PC-9 (cell line): ENCODE measurements around the gene MCTP2. TPM values are rescaled to one million over a fixed set of nuclear protein-coding genes. Genes with fewer than 3 reads are reported as not detected.

Experiments
- Bru-seq: library from RNA; stranded (reverse); fragments of 400-500 nt; gene quantifications from one replicate; lab custom pipeline; 2021; lab: Mats Ljungman, UMichigan
- BruChase-seq, 2 experiments: library from RNA; stranded (reverse); fragments of 400-500 nt; gene quantifications; one replicate each; lab custom pipeline; 2021; lab: Mats Ljungman, UMichigan
- BruUV-seq: library from RNA; stranded (reverse); fragments of 400-500 nt; replicated peaks from 2 replicates; lab custom pipeline; 2021; lab: Mats Ljungman, UMichigan
- CTCF ChIA-PET: fragments of 300-600 bp; sonication (Branson Sonifier 250); formaldehyde crosslinking; loops from one replicate; lab custom pipeline; 2022; ENCODE audit warnings: antibody characterized with exemption; lab: Charles Lee
- POLR2A ChIA-PET: fragments of 300-600 bp; sonication (Branson Sonifier 250); formaldehyde crosslinking; loops from one replicate; lab custom pipeline; 2022; ENCODE audit warnings: antibody characterized with exemption; ENCODE audit not compliant: unreplicated experiment; lab: Charles Lee
- DNase-seq, 2 experiments: peaks; one replicate each; pipeline versions ENCODE4 v3.0.0 to v3.0.0-alpha.2; 2015 to 2022; ENCODE audit warnings: mixed read lengths in 1 of 2
- H2AFZ ChIP-seq: fragments of 200-600 bp; sonication (generic); 2 replicates; pipeline ENCODE4 v1.8.1; 2017; ENCODE audit warnings: antibody characterized with exemption
- H3F3A ChIP-seq: fragments of 200-600 bp; sonication (generic); 2 replicates; pipeline ENCODE4 v1.8.1; 2017; ENCODE audit warnings: antibody characterized with exemption, mild to moderate bottlenecking, low read depth; ENCODE audit not compliant: insufficient read depth
- H3K27ac ChIP-seq: fragments of 200-600 bp; sonication (generic); 2 replicates; pipeline ENCODE4 v1.6.1; 2016; ENCODE audit warnings: mixed run types
- H3K27me3 ChIP-seq: fragments of 200-600 bp; sonication (generic); 2 replicates; pipeline ENCODE4 v1.6.1; 2016; ENCODE audit warnings: low read depth, mixed run types; ENCODE audit not compliant: insufficient read depth
- H3K36me3 ChIP-seq: fragments of 200-600 bp; sonication (generic); 2 replicates; pipeline ENCODE4 v1.6.1; 2016; ENCODE audit warnings: low read depth, mixed run types
- H3K4me1 ChIP-seq: fragments of 200-600 bp; sonication (generic); replicated peaks from 2 replicates; pipeline ENCODE4 v1.6.1; 2016; ENCODE audit warnings: mixed run types; ENCODE audit not compliant: insufficient read depth
- H3K4me2 ChIP-seq: fragments of 200-600 bp; sonication (generic); 2 replicates; pipeline ENCODE4 v1.6.1; 2017; ENCODE audit warnings: mixed run types
- H3K4me3 ChIP-seq: fragments of 200-600 bp; sonication (generic); 2 replicates; pipeline ENCODE4 v1.6.1; 2016; ENCODE audit warnings: mixed run types
- H3K79me2 ChIP-seq: fragments of 200-600 bp; sonication (generic); 2 replicates; pipeline ENCODE4 v1.6.1; 2017; ENCODE audit warnings: low read depth, mixed run types
- H3K9me2 ChIP-seq: fragments of 200-600 bp; sonication (generic); 2 replicates; pipeline ENCODE4 v1.8.1; 2017; ENCODE audit warnings: mild to moderate bottlenecking; ENCODE audit not compliant: insufficient read depth
- H3K9me3 ChIP-seq: fragments of 200-600 bp; sonication (generic); 2 replicates; pipeline ENCODE4 v1.8.1; 2016; ENCODE audit warnings: low read depth; ENCODE audit not compliant: insufficient read depth
- H4K20me1 ChIP-seq: fragments of 200-600 bp; sonication (generic); 2 replicates; pipeline ENCODE4 v1.8.1; 2017; ENCODE audit not compliant: insufficient read depth
- EZH2 ChIP-seq: fragments of 200-600 bp; sonication (generic); IDR thresholded peaks from 2 replicates; pipeline ENCODE4 v1.8.0; 2017; ENCODE audit warnings: antibody characterized with exemption, low read depth
- intact Hi-C: fragments of 100-400 bp; cut with micrococcal nuclease; formaldehyde crosslinking; loops from one replicate; pipeline ENCODE4 v1.10.0; 2022; ENCODE audit not compliant: unreplicated experiment
- long read RNA-seq: library from polyadenylated mRNA; stranded (forward); transcript quantifications from one replicate; pipeline ENCODE4 v2.0.0, GENCODE V29; 2022
- total RNA-seq: library from RNA; stranded (reverse); gene quantifications from 2 replicates; pipeline ENCODE4 v1.2.3, GENCODE V29; 2021
- TF ChIP-seq, protein P1 (sequence below): fragments of 200-600 bp; sonication (generic); conservative IDR thresholded peaks from 2 replicates; pipeline ENCODE4 v1.6.1; 2017; ENCODE audit warnings: mixed run types, antibody characterized with exemption, mild to moderate bottlenecking, moderate library complexity

The MCTP2 gene
- total RNA-seq: 4.1 and 5.7 TPM in 2 replicates
- Bru-seq, nascent RNA: percentile 48 among the genes with signal in this experiment
- percentile 43 among the genes with signal in this experiment for BruChase-seq, experiment 1, labeled RNA remaining after a 2-hour chase
- percentile 34 among the genes with signal in this experiment for BruChase-seq, experiment 2, labeled RNA remaining after a 6-hour chase
- long read RNA-seq, partial matches to known transcripts: 0 of 1 reads
- long read RNA-seq, other reads (novel, unspliced or antisense): 1 of 1 reads

DNA sequence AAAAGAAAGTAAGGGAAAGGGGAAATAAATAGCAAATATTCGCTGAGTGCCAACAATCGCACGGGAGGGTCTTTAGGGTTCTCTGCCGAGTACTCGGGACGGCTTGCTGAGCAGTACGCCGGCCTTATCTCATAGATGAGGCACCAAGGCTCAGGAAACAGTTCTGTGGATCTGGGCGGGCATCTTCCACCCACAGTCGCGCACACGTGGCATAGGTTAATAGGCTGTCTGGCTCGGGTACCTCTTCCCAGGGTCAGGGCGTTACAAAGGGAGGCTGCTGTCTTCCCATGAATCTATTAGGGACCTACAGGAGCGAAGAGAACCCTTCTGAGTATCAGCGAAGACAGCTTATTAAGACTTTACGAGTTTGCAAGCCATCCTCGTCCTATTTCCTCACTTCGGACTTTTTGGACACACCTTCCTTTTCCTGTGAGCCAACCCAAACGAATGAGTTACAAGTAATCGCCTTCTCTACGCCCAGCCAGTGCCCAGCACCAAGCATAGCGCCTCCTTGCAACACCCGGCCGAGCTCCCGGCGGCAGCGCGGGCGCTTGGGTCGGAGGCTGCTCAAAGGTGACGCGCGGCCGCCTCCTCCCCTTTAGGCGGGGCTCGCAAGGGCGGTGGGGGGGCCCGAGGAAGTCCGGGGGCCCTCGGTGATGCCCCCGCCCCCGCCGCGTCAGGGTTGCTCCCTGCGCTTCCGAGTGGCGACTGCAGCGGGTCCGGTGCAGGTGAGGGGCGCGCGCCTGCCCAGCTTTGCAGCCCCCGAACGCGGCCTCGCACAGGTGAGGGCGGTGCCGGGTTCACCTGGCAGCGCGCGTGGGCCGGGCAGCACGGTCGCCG, at the start of gene MCTP2:
Gene MCTP2 (plus strand): TSS at position 679 of the 840 bp plus-strand sequence. CDS start 66,705 bp downstream, outside the sequence.
- H3K27ac ChIP-seq: peak within 1 kb of the TSS; percentile 91
- H3K4me1 ChIP-seq: peaks cover 18% of the 10 kb centered on the region
- H3K4me3 ChIP-seq: peak within 1 kb of the TSS; percentile 71
- H2AFZ ChIP-seq: peak within 1 kb of the TSS; percentile 93
- no peaks in the 10 kb centered on the region for H3K9me2 ChIP-seq
- ChIA-PET CTCF (interaction anchor here (1.2 kb wide), 1 partner anchor 92 kb away, joined by 3 read pairs; no protein-coding TSS in a partner anchor), POLR2A (no interaction called here)
- intact Hi-C loops: no loop called here
- no peaks in the 10 kb centered on the region for H4K20me1 ChIP-seq
- no peaks in the 10 kb centered on the region for H3K79me2 ChIP-seq
- H3K27me3 ChIP-seq: no peaks in the 10 kb centered on the region
- BruUV-seq: TSS peak; percentile 86
- TF ChIP-seq EZH2: no peak
- TF ChIP-seq, protein P1, sequence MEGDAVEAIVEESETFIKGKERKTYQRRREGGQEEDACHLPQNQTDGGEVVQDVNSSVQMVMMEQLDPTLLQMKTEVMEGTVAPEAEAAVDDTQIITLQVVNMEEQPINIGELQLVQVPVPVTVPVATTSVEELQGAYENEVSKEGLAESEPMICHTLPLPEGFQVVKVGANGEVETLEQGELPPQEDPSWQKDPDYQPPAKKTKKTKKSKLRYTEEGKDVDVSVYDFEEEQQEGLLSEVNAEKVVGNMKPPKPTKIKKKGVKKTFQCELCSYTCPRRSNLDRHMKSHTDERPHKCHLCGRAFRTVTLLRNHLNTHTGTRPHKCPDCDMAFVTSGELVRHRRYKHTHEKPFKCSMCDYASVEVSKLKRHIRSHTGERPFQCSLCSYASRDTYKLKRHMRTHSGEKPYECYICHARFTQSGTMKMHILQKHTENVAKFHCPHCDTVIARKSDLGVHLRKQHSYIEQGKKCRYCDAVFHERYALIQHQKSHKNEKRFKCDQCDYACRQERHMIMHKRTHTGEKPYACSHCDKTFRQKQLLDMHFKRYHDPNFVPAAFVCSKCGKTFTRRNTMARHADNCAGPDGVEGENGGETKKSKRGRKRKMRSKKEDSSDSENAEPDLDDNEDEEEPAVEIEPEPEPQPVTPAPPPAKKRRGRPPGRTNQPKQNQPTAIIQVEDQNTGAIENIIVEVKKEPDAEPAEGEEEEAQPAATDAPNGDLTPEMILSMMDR: no peak; the same call in 1 of the 2 replicates
- no peaks in the 10 kb centered on the region for H3K36me3 ChIP-seq
- peaks cover 13% of the 10 kb centered on the region; the same call in 1 of the 2 replicates for H3F3A ChIP-seq
- peak within 1 kb of the TSS; percentile 94 for H3K4me2 ChIP-seq
- no peaks in the 10 kb centered on the region for H3K9me3 ChIP-seq
- DNase-seq: peak; percentile 81 to 88

DNA sequence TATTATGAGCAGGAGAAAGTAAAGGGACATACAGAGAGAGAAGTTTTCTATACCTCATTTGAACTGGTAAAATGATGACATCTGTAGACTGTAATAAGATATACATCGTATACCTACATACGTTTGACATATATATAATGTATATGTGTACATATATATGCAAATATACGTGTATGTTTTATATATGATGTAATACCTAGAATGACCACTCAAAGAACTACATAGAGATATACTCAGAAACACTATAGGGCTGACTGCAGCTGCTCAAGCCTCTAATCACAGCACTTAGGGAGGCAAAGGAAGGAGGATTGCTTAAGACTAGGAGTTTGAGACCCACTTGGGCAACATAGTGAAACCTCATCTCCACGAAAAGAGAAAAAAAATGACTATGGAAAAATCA, 48.5 kb upstream of the MCTP2 start:
- no peaks in the 10 kb centered on the region for H3F3A ChIP-seq
- no peaks in the 10 kb centered on the region for H3K4me1 ChIP-seq
- H2AFZ ChIP-seq: no peak overlapping the region
- no peaks in the 10 kb centered on the region for H3K36me3 ChIP-seq
- H3K9me2 ChIP-seq: peaks cover 3% of the 10 kb centered on the region; the same call in 1 of the 2 replicates
- intact Hi-C loops: no loop called here
- peaks cover under 1% of the 10 kb centered on the region; the same call in 1 of the 2 replicates for H3K27me3 ChIP-seq
- H4K20me1 ChIP-seq: no peaks in the 10 kb centered on the region
- BruUV-seq: no TSS peak
- H3K9me3 ChIP-seq: no peaks in the 10 kb centered on the region
- H3K4me3 ChIP-seq: no peak overlapping the region
- H3K79me2 ChIP-seq: no peaks in the 10 kb centered on the region
- H3K4me2 ChIP-seq: no peak overlapping the region
- ChIA-PET POLR2A (no interaction called here), CTCF (no interaction called here)
- no peak for DNase-seq
- H3K27ac ChIP-seq: no peak overlapping the region
- TF ChIP-seq EZH2: no peak
- TF ChIP-seq, protein P1: no peak

GRCh38 chr15:94185547-94186236, 45.7 kb upstream of the MCTP2 start:
- H3K9me3 ChIP-seq: no peaks in the 10 kb centered on the region
- no peaks in the 10 kb centered on the region for H3F3A ChIP-seq
- TF ChIP-seq, protein P1: no peak
- TF ChIP-seq EZH2: no peak
- no peaks in the 10 kb centered on the region for H3K27me3 ChIP-seq
- no peaks in the 10 kb centered on the region for H3K4me1 ChIP-seq
- peak overlapping the region; percentile 40; the same call in 1 of the 2 replicates for H2AFZ ChIP-seq
- H3K27ac ChIP-seq: no peak overlapping the region
- H3K9me2 ChIP-seq: no peaks in the 10 kb centered on the region
- H3K79me2 ChIP-seq: no peaks in the 10 kb centered on the region
- no peak overlapping the region for H3K4me2 ChIP-seq
- H4K20me1 ChIP-seq: no peaks in the 10 kb centered on the region
- no peaks in the 10 kb centered on the region for H3K36me3 ChIP-seq
- intact Hi-C loops: no loop called here
- DNase-seq: peak in 1 of 2 experiments; percentile 58
- no peak overlapping the region for H3K4me3 ChIP-seq
- ChIA-PET CTCF (no interaction called here), POLR2A (no interaction called here)
- no TSS peak for BruUV-seq
